K562 (cell line): ENCODE results near the gene SAT2. TPM values are rescaled to one million over a fixed set of nuclear protein-coding genes. Genes with fewer than 3 reads are reported as not detected.

Experiments used
- ATF4 ChIP-seq: fragments of 450-650 bp; formaldehyde crosslinking; IDR thresholded peaks from 2 replicates; pipeline ENCODE4 v1.4.0; 2022; ENCODE audit warnings: mild to moderate bottlenecking, moderate library complexity
- DDX20 ChIP-seq: fragments of 450-650 bp; IDR thresholded peaks from 2 replicates; pipeline ENCODE4 v1.6.1; 2016; ENCODE audit warnings: missing genetic modification characterization, low read depth, mild to moderate bottlenecking, missing compliant biosample characterization, moderate library complexity
- ELF4 ChIP-seq: fragments of 450-650 bp; formaldehyde crosslinking; IDR thresholded peaks from 2 replicates; pipeline ENCODE4 v1.4.0; 2022; ENCODE audit warnings: missing genetic modification characterization
- ETS1 ChIP-seq: conservative IDR thresholded peaks from 2 replicates; pipeline ENCODE4 v1.6.1; 2011; ENCODE audit warnings: low read depth, mild to moderate bottlenecking, low read length; ENCODE audit not compliant: control insufficient read depth
- HDAC2 ChIP-seq: fragments of 450-650 bp; IDR thresholded peaks from 2 replicates; pipeline ENCODE4 v1.6.1; 2016; ENCODE audit warnings: mild to moderate bottlenecking
- KLF6 ChIP-seq: fragments of 250-450 bp; sonication (Bioruptor Pico); IDR thresholded peaks from 2 replicates; pipeline ENCODE4 v1.4.0; 2020; ENCODE audit warnings: mild to moderate bottlenecking, moderate library complexity, borderline replicate concordance
- MNT ChIP-seq, 2 experiments: fragments of 450-650 bp; conservative IDR thresholded peaks; 2 replicates each; pipeline ENCODE4 v1.6.1; 2017; ENCODE audit warnings: mild to moderate bottlenecking in 2 of 2, moderate library complexity in 2 of 2
- NBN ChIP-seq: fragments of 450-650 bp; IDR thresholded peaks from 2 replicates; pipeline ENCODE4 v1.6.1; 2016; ENCODE audit warnings: low read depth, mild to moderate bottlenecking
- NCOA2 ChIP-seq, 2 experiments: fragments of 450-650 bp; IDR thresholded peaks; 2 replicates each; pipeline ENCODE4 v1.6.1; 2018; ENCODE audit warnings: mild to moderate bottlenecking in 2 of 2, moderate library complexity in 1 of 2; ENCODE audit not compliant: partially characterized antibody in 2 of 2
- NFIC ChIP-seq: fragments of 450-650 bp; IDR thresholded peaks from 2 replicates; pipeline ENCODE4 v1.6.1; 2017; ENCODE audit warnings: mild to moderate bottlenecking, inconsistent platforms
- NONO ChIP-seq, 2 experiments: fragments of 200-400 bp in 1 of 2; fragments of 450-650 bp in 1 of 2; formaldehyde crosslinking in 1 of 2; IDR thresholded peaks; 2 replicates each; pipeline ENCODE4 v1.6.1; 2017; ENCODE audit warnings: low read depth in 2 of 2, mild to moderate bottlenecking in 2 of 2, moderate library complexity in 2 of 2, low read length in 1 of 2
- PATZ1 ChIP-seq: fragments of 250-450 bp; sonication (Bioruptor Pico); IDR thresholded peaks from 2 replicates; pipeline ENCODE4 v1.5.0; 2020; ENCODE audit warnings: mild to moderate bottlenecking, borderline replicate concordance
- SIN3B ChIP-seq: fragments of 450-650 bp; IDR thresholded peaks from 2 replicates; pipeline ENCODE4 v1.6.1; 2017; ENCODE audit warnings: low read depth, mild to moderate bottlenecking, moderate library complexity
- SRSF1 ChIP-seq: fragments of 200-400 bp; formaldehyde crosslinking; IDR thresholded peaks from 2 replicates; pipeline ENCODE4 v1.6.1; 2017; ENCODE audit warnings: mild to moderate bottlenecking, low read depth, low read length, moderate library complexity
- TAF15 ChIP-seq: fragments of 200-400 bp; formaldehyde crosslinking; IDR thresholded peaks from 2 replicates; pipeline ENCODE4 v1.6.1; 2017; ENCODE audit warnings: mild to moderate bottlenecking, low read depth, low read length, moderate library complexity
- THRAP3 ChIP-seq: fragments of 450-650 bp; IDR thresholded peaks from 2 replicates; pipeline ENCODE4 v1.6.1; 2016; ENCODE audit warnings: mild to moderate bottlenecking, inconsistent platforms, borderline replicate concordance
- YY1 ChIP-seq, 3 experiments: IDR thresholded peaks; 2 replicates each; pipeline ENCODE4 v1.6.1; 2011; ENCODE audit warnings: low read length in 2 of 3, mild to moderate bottlenecking in 2 of 3, moderate library complexity in 2 of 3, borderline replicate concordance in 1 of 3, control low read depth in 1 of 3, low read depth in 1 of 3; ENCODE audit not compliant: insufficient read depth in 3 of 3, insufficient replicate concordance in 2 of 3, control insufficient read depth in 1 of 3, insufficient read length in 1 of 3; ENCODE audit errors: extremely low read depth in 1 of 3
- ZFX ChIP-seq: sonication (generic); formaldehyde crosslinking; IDR thresholded peaks from 2 replicates; pipeline ENCODE4 v1.8.0; 2022; ENCODE audit warnings: mild to moderate bottlenecking, missing genetic modification reagents, moderate library complexity
- ZNF311 ChIP-seq: fragments of 250-450 bp; sonication (Bioruptor Pico); IDR thresholded peaks from 2 replicates; pipeline ENCODE4 v1.4.0; 2020; ENCODE audit warnings: mild to moderate bottlenecking, moderate library complexity
- ZNF41 ChIP-seq: fragments of 250-450 bp; sonication (Bioruptor Pico); conservative IDR thresholded peaks from 2 replicates; pipeline ENCODE4 v1.4.0; 2020; ENCODE audit warnings: mild to moderate bottlenecking
- ZSCAN29 ChIP-seq: fragments of 450-650 bp; IDR thresholded peaks from 2 replicates; pipeline ENCODE4 v1.6.1; 2017
- polyA plus RNA-seq, 8 experiments: library from polyadenylated mRNA; depleted of rRNA in 4 of 8; stranded (reverse) in 5 of 8; unstranded in 3 of 8; fragments of >200 nt; fragmentation: Nextera tagmentation in 2 of 8; fragmentation: Illumina TruSeq in 1 of 8; extraction: Ambion mirVana in 2 of 8; extraction: Trizol in 1 of 8; gene quantifications; 2 replicates each; pipeline versions ENCODE4 v1.2.1 to v1.2.3, GENCODE V29; 2011 to 2014; ENCODE audit warnings: inconsistent platforms in 1 of 8, missing spikeins in 1 of 8
- total RNA-seq, 7 experiments: library from RNA; depleted of rRNA in 6 of 7; stranded (reverse); fragments of >200 nt in 6 of 7; fragmentation: Illumina TruSeq in 2 of 7; extraction: Trizol in 2 of 7; gene quantifications; 2 replicates each; pipeline versions ENCODE4 v1.2.1 to v1.2.3, GENCODE V29; 2011 to 2021; ENCODE audit warnings: low replicate concordance in 1 of 7

Gene SAT2
- total and polyA plus RNA-seq, 9 of the 15 experiments (the other 6 are each of a cell fraction or from before 2014, with no cell fraction given), result 2.0 to 8.0 (median 5.3) TPM

GRCh38 chr17:7579001-7579833, 48.4 kb downstream of the SAT2 start, which contains the start of gene CD68 (continued):
- peak; percentile 73 to 88 for TF ChIP-seq MNT (conservative IDR thresholded peaks at IDR 0.05)
- TF ChIP-seq NCOA2 (IDR thresholded peaks at IDR 0.05; ENCODE audit: partially characterized antibody in 2 of 2), result no peak
- no peak for TF ChIP-seq PATZ1
- no peak for TF ChIP-seq HDAC2
- TF ChIP-seq KLF6, result no peak
- no peak for TF ChIP-seq ELF4
- no peak for TF ChIP-seq DDX20 (tag)
- TF ChIP-seq NBN, result no peak
- TF ChIP-seq SIN3B, result no peak
- no peak for TF ChIP-seq NONO (IDR thresholded peaks at IDR 0.05; ENCODE audit: low read depth in 2 of 2, low read length in 1 of 2)
- no peak for TF ChIP-seq TAF15
- TF ChIP-seq YY1 (IDR thresholded peaks at IDR 0.05; ENCODE audit: borderline replicate concordance in 1 of 3, control insufficient read depth in 1 of 3, extremely low read depth in 1 of 3, insufficient read depth in 3 of 3, insufficient read length in 1 of 3, insufficient replicate concordance in 2 of 3, low read depth in 1 of 3, low read length in 2 of 3), result peak in 1 of 3 experiments; percentile 42
- no peak for TF ChIP-seq ZNF311 (CRISPR knock-in tag)
- no peak for TF ChIP-seq SRSF1
- no peak for TF ChIP-seq ZFX (CRISPR knock-in tag)
- TF ChIP-seq THRAP3, result peak; percentile 58; the same call in 1 of the 2 replicates
- 0 out of 2 replicates have a peak, but pooled peaks have one; percentile 46 for TF ChIP-seq ETS1
- no peak for TF ChIP-seq ZNF41 (CRISPR knock-in tag)
- TF ChIP-seq ZSCAN29, result no peak
- TF ChIP-seq NFIC, result no peak; the same call in none of the 2 replicates
- TF ChIP-seq ATF4 (CRISPR knock-in tag), result no peak
